ENCODE results near the gene NADK2.

The NADK2 gene

GRCh38 chr5:36152324-36153297 is 89.1 kb downstream of the NADK2 start:
- TF ChIP-seq GATA3 (IDR thresholded peaks at IDR 0.05; ENCODE audit: low read depth, low read length) (no peak), GATA2 (IDR thresholded peaks at IDR 0.05; ENCODE audit: low read depth, low read length) (no peak)

GRCh38 chr5:36151434-36152323 is 90.0 kb downstream of the NADK2 start, which contains the start of the genes LMBRD2 and SKP2:
Gene LMBRD2, minus strand, starts transcription at chr5:36151887. Its CDS starts 8,538 bp downstream, at chr5:36143349.
Gene SKP2, plus strand, starts transcription at chr5:36152111. Its CDS starts 152 bp downstream, at chr5:36152263.
- TF ChIP-seq GATA3 (IDR thresholded peaks at IDR 0.05; ENCODE audit: low read depth, low read length): no peak

- TF ChIP-seq GATA2 (IDR thresholded peaks at IDR 0.05; ENCODE audit: low read depth, low read length) (no peak), GATA3 (IDR thresholded peaks at IDR 0.05; ENCODE audit: low read depth, low read length) (no peak)
Measured at GRCh38 chr5:36150676-36151433, 90.9 kb downstream of the NADK2 start.

- TF ChIP-seq GATA3 (IDR thresholded peaks at IDR 0.05; ENCODE audit: low read depth, low read length): no peak
- TF ChIP-seq GATA2 (IDR thresholded peaks at IDR 0.05; ENCODE audit: low read depth, low read length): no peak
Measured at GRCh38 chr5:36147681-36148080, 94.0 kb downstream of the NADK2 start.

GRCh38 chr5:36146390-36146789 is 95.3 kb downstream of the NADK2 start:
- TF ChIP-seq GATA2 (IDR thresholded peaks at IDR 0.05; ENCODE audit: low read depth, low read length) (no peak), GATA3 (IDR thresholded peaks at IDR 0.05; ENCODE audit: low read depth, low read length) (no peak)

- no peak for TF ChIP-seq GATA3 (IDR thresholded peaks at IDR 0.05; ENCODE audit: low read depth, low read length)
- TF ChIP-seq GATA2 (IDR thresholded peaks at IDR 0.05; ENCODE audit: low read depth, low read length): no peak
Measured at GRCh38 chr5:36145311-36145710, 96.4 kb downstream of the NADK2 start.
